Activated CD8-positive, alpha-beta T cell treated with anti-CD3 and anti-CD28 coated beads for 36 hours (primary cell): ENCODE results near the gene SELENOI. TPM values are rescaled to one million over a fixed set of nuclear protein-coding genes. Genes with fewer than 3 reads are reported as not detected.
"Not testable (repeated sequence)": the region's sequence is repeated elsewhere in the genome, so short reads cannot be mapped to it uniquely, and the experiment has no call there.

ENCODE experiments used
- ATAC-seq: fragments of 200-7000 bp; cut with Tn5 transposase; one replicate; pipeline ENCODE4 v1.10.0; 2021; ENCODE audit warnings: mild to moderate bottlenecking, moderate library complexity
- CTCF ChIA-PET: fragments of 350-600 bp; sonication (Branson Sonifier 250); formaldehyde crosslinking; loops from one replicate; lab custom pipeline; 2021; ENCODE audit warnings: antibody characterized with exemption; lab: Charles Lee
- POLR2A ChIA-PET: fragments of 350-600 bp; sonication (Branson Sonifier 250); formaldehyde crosslinking; loops from one replicate; lab custom pipeline; 2021; ENCODE audit warnings: antibody characterized with exemption; lab: Charles Lee
- DNase-seq: peaks from one replicate; pipeline ENCODE4 v3.0.0-alpha.2; 2020
- H3K27ac Mint-ChIP-seq: one replicate; pipeline ENCODE4 v1.8.0; 2021; ENCODE audit warnings: mild to moderate bottlenecking, mixed read lengths
- H3K27me3 Mint-ChIP-seq: one replicate; pipeline ENCODE4 v1.8.0; 2021; ENCODE audit warnings: mixed read lengths
- H3K36me3 Mint-ChIP-seq: one replicate; pipeline ENCODE4 v1.8.0; 2021; ENCODE audit warnings: low read depth, mixed read lengths
- H3K4me1 Mint-ChIP-seq: one replicate; pipeline ENCODE4 v1.8.0; 2021; ENCODE audit warnings: low read depth, mixed read lengths
- H3K4me3 Mint-ChIP-seq: one replicate; pipeline ENCODE4 v1.8.0; 2021; ENCODE audit warnings: mild to moderate bottlenecking, moderate library complexity, mixed read lengths
- H3K9me3 Mint-ChIP-seq: one replicate; pipeline ENCODE4 v1.8.0; 2021; ENCODE audit warnings: mixed read lengths
- CTCF ChIP-seq: fragments of 200-600 bp; IDR thresholded peaks from one replicate; pipeline ENCODE4 v1.8.0; 2022; ENCODE audit warnings: antibody characterized with exemption, mild to moderate bottlenecking
- intact Hi-C: fragments of 100-400 bp; cut with micrococcal nuclease; formaldehyde crosslinking; loops from one replicate; pipeline ENCODE4 v1.10.0; 2022
- total RNA-seq, 2 experiments: library from RNA; stranded (reverse); gene quantifications; one replicate each; pipeline ENCODE4 v1.2.3, GENCODE V29; 2021

Gene SELENOI
- total RNA-seq, 2 experiments from 2014 or later: 38.9 to 39.1 TPM

DNA sequence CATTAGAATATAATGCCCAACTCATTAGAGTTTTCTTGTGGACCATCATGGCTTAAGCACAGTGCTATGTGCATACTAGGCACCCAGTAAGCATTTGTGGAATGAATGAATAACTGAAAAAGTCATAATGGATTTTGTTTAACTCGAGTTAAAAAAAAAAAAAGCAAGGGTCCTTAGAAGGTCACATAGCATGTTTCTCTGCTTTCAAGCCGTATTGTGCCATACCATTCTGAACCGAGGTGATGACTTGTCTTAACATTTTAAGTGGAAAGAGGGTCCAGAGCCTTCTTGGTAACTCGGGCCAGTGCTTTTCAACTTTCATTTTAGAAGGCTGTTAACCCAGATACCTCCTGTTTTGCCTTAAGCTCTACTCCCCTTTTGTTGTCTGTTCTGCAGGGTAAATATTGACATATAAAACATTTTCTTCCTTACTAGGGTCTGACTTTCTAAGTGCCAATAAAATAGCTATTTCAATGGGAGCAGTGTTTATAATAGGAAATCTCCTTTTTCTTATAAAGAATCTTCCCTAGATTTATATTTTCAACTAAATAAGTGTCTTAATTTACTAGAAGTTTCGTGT is 1.4 kb downstream of the SELENOI start:
- Mint-ChIP-seq H3K9me3 (no peaks in the 10 kb centered on the region), H3K36me3 (peaks cover 42% of the 10 kb centered on the region), H3K4me1 (peaks cover 41% of the 10 kb centered on the region), H3K4me3 (peak overlapping the region; percentile 97), H3K27me3 (no peaks in the 10 kb centered on the region), H3K27ac (peak overlapping the region; percentile 98)
- ChIA-PET POLR2A (interaction anchor here (0.8 to 3.9 kb wide), 8 partner anchors 10 to 1083 kb away, joined by 3 to 23 read pairs (median 6); partner anchors contain the start of genes HADHA, HADHB and RAB10), CTCF (interaction anchor here (0.6 to 1.4 kb wide), 2 partner anchors 163 to 322 kb away, joined by 3 read pairs; no protein-coding TSS in a partner anchor)
- DNase-seq (no peak), ATAC-seq (no peak)
- TF ChIP-seq CTCF: no peak
- intact Hi-C loops: no loop called here

GRCh38 chr2:26349690-26350089 is 3.7 kb downstream of the SELENOI start:
- ChIA-PET CTCF (no interaction called here), POLR2A (interaction anchor here (0.6 to 1.8 kb wide), 2 partner anchors 106 to 121 kb away, joined by 3 to 7 read pairs; partner anchors contain the start of genes HADHA and HADHB)
- intact Hi-C loops: no loop called here
- ATAC-seq: no peak
- Mint-ChIP-seq H3K4me1 (peaks cover 44% of the 10 kb centered on the region), H3K4me3 (no peak overlapping the region), H3K9me3 (no peaks in the 10 kb centered on the region), H3K27me3 (no peaks in the 10 kb centered on the region), H3K27ac (no peak overlapping the region), H3K36me3 (peaks cover 51% of the 10 kb centered on the region)
- no peak for TF ChIP-seq CTCF
- DNase-seq: no peak

- Mint-ChIP-seq H3K4me1 (peaks cover 59% of the 10 kb centered on the region), H3K36me3 (peaks cover 51% of the 10 kb centered on the region), H3K27me3 (no peaks in the 10 kb centered on the region), H3K9me3 (no peaks in the 10 kb centered on the region), H3K4me3 (no peak overlapping the region), H3K27ac (no peak overlapping the region)
- DNase-seq (no peak), ATAC-seq (no peak)
- POLR2A ChIA-PET: no interaction called here
- intact Hi-C loops: no loop called here
- TF ChIP-seq CTCF: no peak
- CTCF ChIA-PET: no interaction called here
These were observed 5.6 kb downstream of the SELENOI start for GRCh38 chr2:26351375-26352090.

DNA sequence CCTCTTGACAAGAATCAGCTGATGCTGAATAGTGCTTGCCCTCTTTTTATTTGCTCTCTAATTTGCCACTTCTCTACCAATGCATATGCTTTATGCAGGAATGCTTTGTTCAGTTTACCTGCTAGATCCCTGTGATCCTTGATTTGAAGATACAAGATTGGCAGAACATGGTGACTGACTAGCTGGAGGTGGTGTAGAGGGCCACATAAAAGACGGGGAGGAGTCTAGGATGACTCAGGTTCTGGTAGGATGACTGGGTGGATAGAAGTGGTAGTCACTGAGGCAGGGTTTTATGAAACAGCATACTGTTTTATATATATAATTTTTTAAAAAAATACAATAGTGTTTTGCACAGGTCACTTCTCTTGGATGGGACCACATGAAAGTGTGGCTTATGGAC is 6.9 kb downstream of the SELENOI start:
- Mint-ChIP-seq H3K4me1 (peaks cover 65% of the 10 kb centered on the region), H3K9me3 (no peaks in the 10 kb centered on the region), H3K36me3 (peaks cover 41% of the 10 kb centered on the region), H3K27ac (no peak overlapping the region), H3K27me3 (no peaks in the 10 kb centered on the region), H3K4me3 (no peak overlapping the region)
- CTCF ChIA-PET: no interaction called here
- TF ChIP-seq CTCF: no peak
- intact Hi-C loops: no loop called here
- peak; percentile 58 for DNase-seq
- ATAC-seq: peak; percentile 96
- POLR2A ChIA-PET: interaction anchor here (0.6 kb wide), 1 partner anchor 56 kb away, joined by 3 read pairs; no protein-coding TSS in a partner anchor

DNA sequence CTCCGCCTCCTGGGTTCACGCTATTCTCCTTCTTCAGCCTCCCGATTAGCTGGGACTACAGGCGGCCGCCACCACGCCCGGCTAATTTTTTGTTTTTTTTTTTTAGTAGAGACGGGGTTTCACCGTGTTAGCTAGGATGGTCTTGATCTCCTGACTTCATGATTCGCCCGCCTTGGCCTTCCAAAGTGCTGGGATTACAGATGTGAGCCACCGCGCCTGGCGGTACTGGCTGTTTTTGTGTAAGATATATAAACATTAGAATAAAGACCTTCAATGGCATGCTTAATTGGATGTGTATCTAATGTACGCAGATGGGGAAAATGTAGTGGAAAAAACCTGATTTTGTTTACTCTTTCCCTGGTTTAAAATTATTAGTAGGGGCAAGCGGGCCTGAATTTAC is 8.5 kb downstream of the SELENOI start:
- H3K9me3 Mint-ChIP-seq, CTCF ChIA-PET, H3K4me3 Mint-ChIP-seq, H3K27me3 Mint-ChIP-seq, DNase-seq, intact Hi-C loops, H3K27ac Mint-ChIP-seq, ATAC-seq: not testable (repeated sequence)
- H3K36me3 Mint-ChIP-seq: peaks cover 36% of the 10 kb centered on the region
- peaks cover 69% of the 10 kb centered on the region for H3K4me1 Mint-ChIP-seq
- POLR2A ChIA-PET: interaction anchor here (0.6 kb wide), 1 partner anchor 43 kb away, joined by 4 read pairs; no protein-coding TSS in a partner anchor
